ENCODE data around the gene LRRC9. TPM values are rescaled to one million over a fixed set of nuclear protein-coding genes. Genes with fewer than 3 reads are reported as not detected.

LRRC9 gene
- total RNA-seq, 1 experiment from 2014 or later: 0.20 TPM

DNA sequence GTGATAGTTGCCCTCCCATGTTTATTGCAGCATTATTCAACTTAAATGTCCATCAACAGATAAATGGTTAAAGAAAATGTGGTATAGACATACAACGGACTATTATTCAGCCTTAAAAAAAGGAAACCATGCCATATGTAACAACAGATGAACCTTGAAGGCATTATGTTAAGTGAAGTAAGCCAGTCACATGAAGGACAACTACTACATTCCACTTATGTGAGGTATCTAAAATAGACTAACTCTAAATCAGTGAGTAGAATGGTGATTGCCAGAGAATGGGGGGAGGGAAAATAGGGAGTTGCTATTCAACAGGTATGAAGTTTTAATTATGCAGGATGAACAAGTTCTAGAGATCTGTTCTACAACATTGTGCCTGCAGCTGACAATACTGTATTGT is 181.8 kb downstream of the LRRC9 start:
- no peak for DNase-seq (ENCODE audit: extremely low read depth, low read depth)

GRCh38 chr14:60102389-60102788 is 182.4 kb downstream of the LRRC9 start:
- no peak for DNase-seq (ENCODE audit: extremely low read depth, low read depth)

GRCh38 chr14:60106339-60106738 is 186.4 kb downstream of the LRRC9 start:
- DNase-seq (ENCODE audit: extremely low read depth, low read depth): no peak

- no peak for DNase-seq (ENCODE audit: extremely low read depth, low read depth)
Measured at GRCh38 chr14:60107477-60107876, 187.5 kb downstream of the LRRC9 start.

- no peak for DNase-seq (ENCODE audit: extremely low read depth, low read depth)
Measured at GRCh38 chr14:60111732-60112131, 191.8 kb downstream of the LRRC9 start.

Other genes starting within 250 kb of the LRRC9 start
- 68.2 and 70.2 TPM in 2 replicates for gene RTN1, start 49.4 kb upstream of the LRRC9 start, total RNA-seq (2014; rRNA removed; shearing (Covaris generic))
- 68.7 and 78.5 TPM in 2 replicates for gene PCNX4, start 171.8 kb downstream of the LRRC9 start, total RNA-seq (2014; rRNA removed; shearing (Covaris generic))
- 144 and 148 TPM in 2 replicates for gene DHRS7, start 245.3 kb downstream of the LRRC9 start, total RNA-seq (2014; rRNA removed; shearing (Covaris generic))

All from NCI-H460 (cell line).